MCF 10A (cell line): ENCODE data around the gene CLEC2B. TPM values are rescaled to one million over a fixed set of nuclear protein-coding genes. Genes with fewer than 3 reads are reported as not detected.

ENCODE experiments used
- BruUV-seq: library from RNA; stranded (reverse); fragments of 400-500 nt; replicated peaks from 2 replicates; lab custom pipeline; 2021; lab: Mats Ljungman, UMichigan
- CTCF ChIA-PET: fragments of 300-600 bp; sonication (Branson Sonifier 250); formaldehyde crosslinking; extraction: SDS; loops from one replicate; lab custom pipeline; 2021; ENCODE audit warnings: antibody characterized with exemption, inconsistent platforms; lab: Yijun Ruan, JAX
- POLR2A ChIA-PET: fragments of 300-600, 350-650 bp; sonication (Branson Sonifier 250); formaldehyde crosslinking; extraction: SDS; loops from one replicate; lab custom pipeline; 2020; ENCODE audit warnings: antibody characterized with exemption, inconsistent platforms; lab: Yijun Ruan, JAX
- DNase-seq: peaks from one replicate; pipeline ENCODE4 v3.0.0-alpha.2; 2018; ENCODE audit not compliant: unreplicated experiment
- H3K27ac Mint-ChIP-seq: one replicate; pipeline ENCODE4 v1.8.0; 2022; ENCODE audit warnings: mild to moderate bottlenecking, low read depth, mixed read lengths; ENCODE audit not compliant: unreplicated experiment
- H3K27me3 Mint-ChIP-seq: one replicate; pipeline ENCODE4 v1.8.0; 2022; ENCODE audit warnings: mixed read lengths; ENCODE audit not compliant: insufficient read depth, unreplicated experiment
- H3K36me3 Mint-ChIP-seq: one replicate; pipeline ENCODE4 v1.8.0; 2022; ENCODE audit warnings: mild to moderate bottlenecking, moderate library complexity, mixed read lengths; ENCODE audit not compliant: insufficient read depth, unreplicated experiment
- H3K4me1 Mint-ChIP-seq: one replicate; pipeline ENCODE4 v1.8.0; 2022; ENCODE audit warnings: mixed read lengths; ENCODE audit not compliant: insufficient read depth, unreplicated experiment
- H3K4me3 Mint-ChIP-seq: one replicate; pipeline ENCODE4 v1.8.0; 2022; ENCODE audit warnings: mild to moderate bottlenecking, moderate library complexity, mixed read lengths; ENCODE audit not compliant: unreplicated experiment
- H3K9me3 Mint-ChIP-seq: one replicate; pipeline ENCODE4 v1.8.0; 2022; ENCODE audit warnings: mixed read lengths; ENCODE audit not compliant: unreplicated experiment
- CTCF ChIP-seq: fragments of 200-600 bp; IDR thresholded peaks from one replicate; pipeline ENCODE4 v1.8.0; 2022; ENCODE audit warnings: antibody characterized with exemption, mild to moderate bottlenecking; ENCODE audit not compliant: unreplicated experiment
- intact Hi-C: fragments of 100-400 bp; cut with micrococcal nuclease; formaldehyde crosslinking; loops from 2 replicates; pipeline ENCODE4 v1.14.1; 2022
- total RNA-seq: library from RNA; stranded (reverse); gene quantifications from 2 replicates; pipeline ENCODE4 v1.2.3, GENCODE V29; 2022

Gene CLEC2B
- total RNA-seq, 1 experiment from 2014 or later = 2.2 TPM

DNA sequence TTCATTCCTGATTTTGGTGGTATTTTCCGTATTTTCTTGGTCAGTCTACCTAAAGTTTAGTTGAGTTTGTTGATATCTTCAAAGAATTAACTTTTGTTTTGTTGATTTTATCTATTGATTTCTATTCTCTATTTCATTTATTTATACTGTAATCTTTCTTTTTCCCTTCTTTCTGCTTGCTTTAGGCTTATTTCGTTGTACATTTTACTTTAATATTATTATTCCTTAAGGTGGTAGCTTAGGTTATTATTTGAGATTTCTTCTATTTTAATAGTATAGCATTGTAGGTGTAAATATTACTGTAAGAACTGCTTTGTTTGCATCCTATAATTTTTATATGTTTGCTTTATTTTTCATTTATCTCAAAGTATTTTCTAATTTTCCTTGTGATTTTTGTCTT lies 63.3 kb downstream of the CLEC2B start:
- H3K36me3 Mint-ChIP-seq = no peaks in the 10 kb centered on the region
- DNase-seq = no peak
- POLR2A ChIA-PET = no interaction called here
- BruUV-seq = no TSS peak
- H3K4me3 Mint-ChIP-seq = no peak overlapping the region
- intact Hi-C loops = no loop called here
- no peaks in the 10 kb centered on the region for H3K4me1 Mint-ChIP-seq
- no peak for TF ChIP-seq CTCF
- H3K27me3 Mint-ChIP-seq = no peaks in the 10 kb centered on the region
- no peaks in the 10 kb centered on the region for H3K9me3 Mint-ChIP-seq
- CTCF ChIA-PET = interaction anchor here (0.7 to 2.3 kb wide), 2 partner anchors 55 to 101 kb away, joined by 4 to 6 read pairs; no protein-coding TSS in a partner anchor
- no peak overlapping the region for H3K27ac Mint-ChIP-seq

Other genes with a start within 250 kb of the CLEC2B start
- gene CLEC2D, start 199.6 kb downstream of the CLEC2B start, total RNA-seq = 5.1 and 6.7 TPM in 2 replicates
- gene CLECL1, start 136.3 kb downstream of the CLEC2B start, total RNA-seq = not detected in 2 replicates
- not detected in 2 replicates for gene CD69, start 108.5 kb downstream of the CLEC2B start, total RNA-seq
- gene KLRF1, start 41.9 kb downstream of the CLEC2B start, total RNA-seq = not detected in 2 replicates
- gene KLRF2, start 12.1 kb upstream of the CLEC2B start, total RNA-seq = not detected in 2 replicates
- not detected in 2 replicates for gene CLEC2A, start 63.0 kb upstream of the CLEC2B start, total RNA-seq
- gene CLEC12A, start 102.1 kb upstream of the CLEC2B start, total RNA-seq = not detected in 2 replicates
- gene CLEC1B, start 129.8 kb upstream of the CLEC2B start, total RNA-seq = not detected in 2 replicates
- gene CLEC12B, start 141.3 kb upstream of the CLEC2B start, total RNA-seq = not detected in 2 replicates
- gene CLEC9A, start 161.3 kb upstream of the CLEC2B start, total RNA-seq = not detected in 2 replicates
- gene CLEC1A, start 229.6 kb upstream of the CLEC2B start, total RNA-seq = not detected in 2 replicates